ENCODE measurements around the gene DOK6.
"Not testable (repeated sequence)": the region's sequence is repeated elsewhere in the genome, so short reads cannot be mapped to it uniquely, and the experiment has no call there.

DOK6 gene

GRCh38 chr18:69400253-69400975 is at the start of gene DOK6:
DOK6 (plus strand) TSS chr18:69400888.
- DNase-seq = no peak

DNA sequence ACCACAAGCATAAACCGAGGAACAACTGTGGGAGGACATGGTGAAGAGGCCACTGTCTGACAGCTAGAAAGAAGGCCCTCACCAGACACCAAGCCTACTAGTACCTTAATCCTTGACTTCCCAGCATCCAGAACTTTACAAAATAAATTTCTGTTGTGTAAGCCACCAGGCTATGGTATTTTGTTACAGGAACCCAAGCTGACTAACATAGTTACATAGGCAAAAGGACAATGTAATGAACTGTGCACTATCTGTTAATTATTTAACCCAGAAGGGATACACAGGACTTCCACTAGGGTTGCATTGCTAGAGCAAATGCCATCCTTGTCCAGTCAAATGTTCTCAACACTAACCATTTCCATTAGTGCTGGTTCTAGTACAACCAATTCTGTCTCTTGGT is 47.7 kb upstream of the DOK6 start:
- DNase-seq = no peak

DNA sequence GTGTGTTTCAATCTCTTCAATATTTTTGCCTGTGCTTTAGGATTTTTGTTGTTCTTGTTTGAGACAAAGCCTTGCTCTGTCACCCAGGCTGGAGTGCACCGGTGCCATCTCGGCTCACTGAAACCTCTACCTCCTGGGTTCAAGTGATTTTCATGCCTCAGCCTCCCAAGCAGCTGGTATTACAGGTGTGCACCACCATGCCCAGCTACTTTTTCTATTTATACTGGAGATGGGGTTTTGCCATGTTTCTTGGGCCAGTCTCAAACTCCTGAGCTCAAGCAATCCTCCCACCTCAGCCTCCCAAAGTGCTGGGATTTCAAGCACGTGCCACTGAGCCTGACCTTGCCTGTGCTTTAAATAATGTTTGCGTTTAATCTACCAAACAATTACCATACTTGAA is 43.1 kb upstream of the DOK6 start:
- no peak for DNase-seq

GRCh38 chr18:69358212-69358895 is 42.3 kb upstream of the DOK6 start:
- DNase-seq = no peak

- DNase-seq = not testable (repeated sequence)
Observed at GRCh38 chr18:69359768-69360167, 40.9 kb upstream of the DOK6 start.

DNA sequence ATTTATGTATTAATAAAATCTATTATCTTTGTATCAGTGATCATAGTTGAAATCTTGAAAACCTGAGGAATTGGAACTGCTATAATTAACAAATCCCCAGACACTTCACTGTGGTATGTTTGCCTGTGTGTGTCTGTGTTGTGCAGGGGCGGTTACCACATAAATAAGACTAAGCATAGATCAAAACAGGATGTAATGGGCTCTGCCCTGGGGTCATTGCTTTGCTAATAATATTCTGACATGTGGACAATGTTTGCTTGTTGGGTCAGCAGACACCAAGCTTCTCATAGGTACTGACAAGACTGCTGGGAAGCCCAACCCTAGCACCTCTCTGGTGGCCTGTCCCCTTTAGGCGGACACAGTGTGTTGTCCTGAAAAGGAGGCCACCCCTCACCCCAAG is 35.8 kb upstream of the DOK6 start:
- DNase-seq = no peak

DNA sequence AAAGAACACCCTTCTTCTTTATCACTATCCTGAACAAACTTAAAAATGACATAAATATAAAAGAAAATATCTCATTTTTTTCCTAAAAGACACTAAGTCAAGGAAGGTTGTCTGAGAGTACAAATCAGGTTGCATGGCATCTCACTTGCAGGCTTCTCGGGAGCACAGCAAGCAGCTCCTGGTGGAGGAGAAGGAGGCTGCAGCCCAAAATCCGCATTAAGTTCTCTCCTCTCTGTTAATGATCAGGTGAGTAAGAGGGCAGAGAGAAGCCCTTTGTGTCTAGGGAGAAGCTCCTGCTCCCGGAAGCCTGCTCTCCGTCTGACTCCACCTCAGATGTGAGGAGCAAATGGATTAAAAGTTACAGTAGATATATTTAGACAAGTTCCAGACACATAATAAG is 35.0 kb upstream of the DOK6 start:
- DNase-seq = no peak

- DNase-seq = no peak
Observed at GRCh38 chr18:69367104-69367503, 33.6 kb upstream of the DOK6 start.

DNA sequence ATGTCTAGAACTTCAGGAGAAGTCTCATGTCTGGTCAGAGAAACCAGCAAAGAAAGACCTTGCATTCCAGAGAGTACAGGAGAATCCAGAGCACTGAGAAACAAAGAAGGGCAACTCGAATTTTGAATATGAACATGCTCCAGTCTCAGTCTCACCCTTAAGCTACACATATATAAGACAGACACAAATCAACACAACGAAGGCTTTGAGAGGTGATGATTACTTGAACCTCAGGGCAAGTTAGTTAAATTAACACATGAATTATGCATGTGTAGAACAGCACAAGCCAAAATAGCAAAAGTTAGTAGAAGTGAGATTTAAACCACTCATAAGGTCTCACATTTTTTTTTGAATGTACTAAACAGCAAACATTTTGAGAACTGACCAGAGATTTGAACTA is 29.0 kb upstream of the DOK6 start:
- DNase-seq = no peak

DNA sequence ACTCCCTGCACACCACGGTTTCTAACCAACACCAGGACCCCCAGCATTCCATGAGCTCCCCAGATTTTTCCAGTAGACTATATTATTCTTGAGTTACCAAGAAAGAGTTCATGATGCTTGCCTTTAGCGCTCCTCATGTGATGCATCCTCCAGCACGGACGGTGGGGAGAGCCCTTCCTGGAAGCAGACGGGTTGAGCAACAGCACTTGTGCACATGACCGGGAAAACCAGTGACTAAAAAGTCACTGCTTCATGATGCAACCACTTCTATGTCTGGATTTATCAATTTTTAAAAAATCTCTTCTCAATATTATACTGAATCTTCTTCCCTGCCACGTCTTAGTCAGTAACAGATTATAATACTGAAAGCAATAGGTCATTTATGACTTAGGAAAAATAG is 20.4 kb upstream of the DOK6 start:
- DNase-seq = no peak

- DNase-seq = no peak
Observed at GRCh38 chr18:69383186-69383585, 17.5 kb upstream of the DOK6 start.

GRCh38 chr18:69387186-69387585 is 13.5 kb upstream of the DOK6 start:
- no peak for DNase-seq

- DNase-seq = no peak
Observed at GRCh38 chr18:69388222-69388621, 12.5 kb upstream of the DOK6 start.

DNA sequence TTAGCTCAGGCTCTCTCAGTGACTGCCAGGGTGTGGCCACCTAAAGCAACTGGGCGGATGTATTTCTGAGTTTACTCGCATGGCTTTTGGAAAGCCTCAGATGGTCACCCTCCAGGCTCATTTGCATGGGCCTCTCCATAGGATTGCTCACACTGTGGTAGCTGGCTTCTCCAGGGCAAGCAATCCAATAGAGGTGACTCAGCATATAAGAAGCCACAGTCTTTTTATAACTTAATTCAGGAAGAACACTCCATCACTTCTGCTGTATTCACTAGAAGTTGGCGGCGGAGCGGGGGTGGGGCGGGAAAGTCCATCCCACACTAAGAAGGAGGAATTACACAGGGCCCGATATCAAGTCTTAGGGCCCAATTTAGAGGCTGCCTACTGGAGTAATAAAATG is 3.6 kb upstream of the DOK6 start:
- DNase-seq = no peak

- no peak for DNase-seq
Observed at GRCh38 chr18:69399253-69399652, 1.4 kb upstream of the DOK6 start.

GRCh38 chr18:69400976-69401225 is 213 bp downstream of the DOK6 start:
- no peak for DNase-seq

GRCh38 chr18:69401226-69401971 is 711 bp downstream of the DOK6 start:
- DNase-seq = no peak

DNA sequence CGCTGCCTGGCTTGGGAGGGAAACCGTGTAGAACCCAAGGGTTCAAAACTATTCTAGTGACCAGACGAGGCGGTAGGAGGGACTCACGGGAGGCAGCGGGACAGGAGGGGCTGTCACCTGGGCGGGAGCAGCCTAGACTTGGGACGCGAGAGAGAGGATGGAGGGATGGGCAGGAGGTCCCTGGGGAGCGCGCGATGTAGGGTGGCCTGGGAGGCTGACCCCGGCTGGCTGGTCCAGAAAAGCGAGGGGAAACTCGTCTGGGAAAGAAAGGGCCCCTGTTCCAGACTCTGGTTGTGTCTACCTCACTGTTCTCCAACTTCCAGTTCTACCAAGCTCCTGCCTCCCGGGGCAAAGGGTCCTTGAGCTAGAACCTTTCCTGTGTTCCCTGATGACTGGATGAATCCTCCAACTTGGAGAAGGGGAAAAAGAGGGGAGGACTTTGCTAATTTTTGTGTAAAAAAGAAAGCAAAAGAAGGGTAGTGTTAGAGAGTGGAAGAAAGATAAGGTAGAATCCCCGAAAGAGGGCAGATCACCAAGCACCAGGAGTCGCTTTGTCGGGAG is 1.4 kb downstream of the DOK6 start:
- no peak for DNase-seq

DNA sequence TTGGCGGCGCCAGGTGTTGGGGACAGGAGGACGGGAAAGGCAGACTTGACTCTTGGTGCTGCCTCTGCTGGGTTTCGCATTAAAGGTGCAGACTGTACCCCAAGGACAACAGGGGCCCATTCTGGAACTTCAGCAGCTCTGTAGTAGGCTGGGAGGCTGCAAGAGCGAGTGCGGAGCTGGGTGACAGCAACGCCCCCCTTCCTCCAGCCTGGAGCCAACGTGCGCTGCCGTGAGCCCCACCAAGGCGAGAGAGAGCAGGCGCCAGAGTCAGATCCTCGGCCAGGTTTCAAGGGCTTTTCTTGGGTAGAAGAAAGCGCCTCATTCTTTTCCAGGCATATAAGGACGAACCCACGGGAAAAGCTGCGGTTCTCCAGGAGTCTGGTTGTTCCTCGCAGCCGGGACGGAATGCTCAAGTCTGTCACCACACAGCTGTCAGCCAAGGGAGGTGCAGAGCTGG is 1.9 kb downstream of the DOK6 start:
- DNase-seq = no peak

DNA sequence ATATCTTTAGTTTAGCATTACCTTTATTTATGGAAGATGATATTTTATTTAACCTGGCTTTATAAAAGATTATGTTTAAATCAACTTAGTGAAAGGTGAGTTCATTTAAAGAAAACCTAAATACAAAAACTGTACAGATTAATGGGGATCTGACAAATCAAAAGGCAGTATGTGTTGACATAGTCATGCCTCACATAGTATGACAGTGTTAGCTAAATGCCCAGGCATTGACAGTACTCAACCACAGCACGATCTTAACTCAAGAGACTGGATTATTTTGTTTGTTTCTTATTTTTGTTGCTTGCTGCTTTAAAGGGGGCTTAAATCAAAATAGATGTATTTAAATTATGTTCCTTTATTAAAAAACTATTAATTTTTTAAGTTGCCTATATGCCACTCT is 7.8 kb downstream of the DOK6 start:
- no peak for DNase-seq

DNA sequence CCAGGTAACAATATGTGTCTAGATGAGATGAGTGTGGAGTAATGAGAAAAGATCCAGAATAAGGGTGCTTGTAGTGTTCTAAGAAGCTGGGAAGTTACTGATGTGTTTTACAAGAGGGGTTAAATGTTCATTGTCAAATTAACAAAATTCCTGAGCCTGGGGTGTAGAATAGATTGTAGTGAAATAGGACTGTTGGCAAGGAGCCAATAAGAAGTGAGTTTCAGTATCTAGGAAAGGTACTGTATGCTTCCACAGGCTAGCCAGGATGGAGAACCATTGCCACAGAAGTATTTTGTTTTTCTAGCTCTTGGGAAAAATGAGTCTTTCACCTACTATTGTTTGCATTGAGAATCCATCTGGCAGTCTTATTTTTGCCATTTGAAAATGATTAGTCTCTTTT is 10.5 kb downstream of the DOK6 start:
- DNase-seq = no peak

DNA sequence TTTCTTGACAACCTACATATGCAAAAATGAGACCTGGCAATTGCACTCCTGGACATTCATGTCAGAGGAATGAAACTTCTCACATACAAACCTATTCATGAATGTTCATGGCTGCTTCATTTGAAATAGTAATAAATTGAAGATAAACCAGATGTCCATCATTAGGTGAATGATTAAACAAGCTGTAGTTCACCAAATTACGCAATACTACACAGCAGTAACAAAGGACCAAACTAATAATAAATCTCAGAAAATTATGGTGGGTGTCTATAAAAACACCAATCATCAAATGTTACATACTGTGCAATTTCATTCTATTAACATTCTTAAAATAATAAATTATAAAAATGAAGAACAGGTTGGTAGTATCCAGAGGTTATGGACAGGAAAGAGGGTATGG is 13.5 kb downstream of the DOK6 start:
- DNase-seq = no peak

DNA sequence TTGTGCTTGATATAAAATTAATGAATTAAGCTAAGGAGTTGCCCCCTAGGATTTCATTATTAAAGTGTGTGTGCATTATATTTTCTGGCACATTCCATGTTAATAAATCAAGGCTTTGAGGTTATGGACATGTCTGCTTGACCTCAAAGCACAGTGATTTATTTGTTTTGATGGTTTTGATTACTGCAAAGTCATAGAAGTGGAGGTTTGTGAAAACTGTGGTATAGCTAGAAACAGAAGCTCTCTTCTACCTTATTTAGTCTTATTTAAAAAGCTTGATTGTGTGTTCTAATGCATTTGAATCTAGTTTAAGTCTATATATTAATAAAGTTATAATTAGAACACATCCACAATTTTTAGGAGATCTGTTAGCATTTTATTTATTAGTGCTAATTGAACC is 32.2 kb downstream of the DOK6 start:
- DNase-seq = no peak

DNA sequence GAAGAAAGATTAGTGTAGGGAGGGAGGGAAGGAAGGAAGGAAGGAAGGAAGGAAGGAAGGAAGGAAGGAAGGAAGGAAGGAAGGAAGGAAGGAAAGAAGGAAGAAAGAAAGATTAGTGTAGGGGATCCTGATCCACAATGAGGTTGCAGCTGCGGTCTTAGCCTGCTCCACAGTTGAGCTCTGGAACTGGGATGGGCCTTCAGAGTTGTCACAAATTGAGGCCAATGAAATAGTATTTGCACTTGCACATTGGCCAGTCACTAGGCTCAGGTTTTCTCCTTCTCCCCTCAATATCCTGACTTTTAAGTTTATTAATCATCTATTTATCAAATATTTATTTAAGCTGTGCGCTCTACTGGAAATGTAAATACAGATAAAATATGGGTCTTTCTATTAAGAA is 34.3 kb downstream of the DOK6 start:
- no peak for DNase-seq
